HL-60 (cell line): ENCODE measurements around the gene RELL1.

Source experiments
- DNase-seq, 2 experiments: peaks; one replicate each; pipeline ENCODE4 v3.0.0-alpha.2; 2010 to 2020; ENCODE audit warnings: low read depth in 1 of 2, low spot score in 1 of 2
- H3K27ac ChIP-seq: fragments of 250-450 bp; sonication (Bioruptor Pico); replicated peaks from 2 replicates; pipeline ENCODE4 v1.5.1; 2020; ENCODE audit warnings: mild to moderate bottlenecking, moderate library complexity
- H3K27me3 ChIP-seq: fragments of 250-450 bp; sonication (Bioruptor Pico); 2 replicates; pipeline ENCODE4 v1.5.1; 2021; ENCODE audit warnings: mild to moderate bottlenecking, moderate library complexity; ENCODE audit not compliant: insufficient read depth, poor library complexity, severe bottlenecking
- H3K4me3 ChIP-seq: replicated peaks from 2 replicates; pipeline ENCODE4 v1.5.1; 2011; ENCODE audit warnings: mild to moderate bottlenecking, control low read depth, low read length; ENCODE audit not compliant: insufficient read depth
- GABPA ChIP-seq: IDR thresholded peaks from 2 replicates; pipeline ENCODE4 v1.6.1; 2012; ENCODE audit warnings: low read depth
- POLR2AphosphoS5 ChIP-seq: IDR thresholded peaks from 2 replicates; pipeline ENCODE4 v1.6.1; 2012; ENCODE audit warnings: low read depth
- SPI1 ChIP-seq: IDR thresholded peaks from 2 replicates; pipeline ENCODE4 v1.6.1; 2012; ENCODE audit warnings: low read depth, mild to moderate bottlenecking, borderline replicate concordance
- TF ChIP-seq, protein P1 (sequence below): IDR thresholded peaks from one replicate; pipeline ENCODE4 v1.5.1; 2011; ENCODE audit warnings: low read length, control low read depth, inconsistent platforms; ENCODE audit not compliant: insufficient read depth
- TF ChIP-seq, protein P2 (sequence below): IDR thresholded peaks from 2 replicates; pipeline ENCODE4 v1.6.1; 2012; ENCODE audit warnings: low read depth; ENCODE audit not compliant: insufficient replicate concordance

The RELL1 gene

DNA sequence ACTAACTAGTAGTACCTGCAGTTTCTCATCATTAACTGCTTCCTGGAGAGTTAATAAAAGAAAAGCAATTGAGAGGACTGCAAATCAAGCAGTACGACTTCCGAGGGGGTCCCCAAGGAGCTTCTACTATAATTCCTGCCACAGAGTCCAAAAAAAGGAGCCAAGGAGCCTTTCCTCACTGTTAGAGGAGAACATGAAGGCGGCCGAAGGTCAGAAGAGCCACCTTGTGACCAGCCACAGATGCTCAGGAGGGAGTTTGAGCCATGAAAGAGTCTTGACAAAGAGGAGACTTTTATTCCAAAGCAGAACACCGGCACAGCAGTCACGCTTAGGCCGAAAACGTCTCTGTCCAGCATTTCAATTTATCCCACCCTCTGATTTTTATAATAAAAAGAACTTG is 62.2 kb downstream of the RELL1 start:
- Histone ChIP-seq H3K4me3 (no peak overlapping the region), H3K27ac (no peak overlapping the region)
- TF ChIP-seq, protein P1, sequence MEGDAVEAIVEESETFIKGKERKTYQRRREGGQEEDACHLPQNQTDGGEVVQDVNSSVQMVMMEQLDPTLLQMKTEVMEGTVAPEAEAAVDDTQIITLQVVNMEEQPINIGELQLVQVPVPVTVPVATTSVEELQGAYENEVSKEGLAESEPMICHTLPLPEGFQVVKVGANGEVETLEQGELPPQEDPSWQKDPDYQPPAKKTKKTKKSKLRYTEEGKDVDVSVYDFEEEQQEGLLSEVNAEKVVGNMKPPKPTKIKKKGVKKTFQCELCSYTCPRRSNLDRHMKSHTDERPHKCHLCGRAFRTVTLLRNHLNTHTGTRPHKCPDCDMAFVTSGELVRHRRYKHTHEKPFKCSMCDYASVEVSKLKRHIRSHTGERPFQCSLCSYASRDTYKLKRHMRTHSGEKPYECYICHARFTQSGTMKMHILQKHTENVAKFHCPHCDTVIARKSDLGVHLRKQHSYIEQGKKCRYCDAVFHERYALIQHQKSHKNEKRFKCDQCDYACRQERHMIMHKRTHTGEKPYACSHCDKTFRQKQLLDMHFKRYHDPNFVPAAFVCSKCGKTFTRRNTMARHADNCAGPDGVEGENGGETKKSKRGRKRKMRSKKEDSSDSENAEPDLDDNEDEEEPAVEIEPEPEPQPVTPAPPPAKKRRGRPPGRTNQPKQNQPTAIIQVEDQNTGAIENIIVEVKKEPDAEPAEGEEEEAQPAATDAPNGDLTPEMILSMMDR = no peak
- no peak for TF ChIP-seq GABPA
- no peak for TF ChIP-seq POLR2AphosphoS5
- TF ChIP-seq, protein P2, sequence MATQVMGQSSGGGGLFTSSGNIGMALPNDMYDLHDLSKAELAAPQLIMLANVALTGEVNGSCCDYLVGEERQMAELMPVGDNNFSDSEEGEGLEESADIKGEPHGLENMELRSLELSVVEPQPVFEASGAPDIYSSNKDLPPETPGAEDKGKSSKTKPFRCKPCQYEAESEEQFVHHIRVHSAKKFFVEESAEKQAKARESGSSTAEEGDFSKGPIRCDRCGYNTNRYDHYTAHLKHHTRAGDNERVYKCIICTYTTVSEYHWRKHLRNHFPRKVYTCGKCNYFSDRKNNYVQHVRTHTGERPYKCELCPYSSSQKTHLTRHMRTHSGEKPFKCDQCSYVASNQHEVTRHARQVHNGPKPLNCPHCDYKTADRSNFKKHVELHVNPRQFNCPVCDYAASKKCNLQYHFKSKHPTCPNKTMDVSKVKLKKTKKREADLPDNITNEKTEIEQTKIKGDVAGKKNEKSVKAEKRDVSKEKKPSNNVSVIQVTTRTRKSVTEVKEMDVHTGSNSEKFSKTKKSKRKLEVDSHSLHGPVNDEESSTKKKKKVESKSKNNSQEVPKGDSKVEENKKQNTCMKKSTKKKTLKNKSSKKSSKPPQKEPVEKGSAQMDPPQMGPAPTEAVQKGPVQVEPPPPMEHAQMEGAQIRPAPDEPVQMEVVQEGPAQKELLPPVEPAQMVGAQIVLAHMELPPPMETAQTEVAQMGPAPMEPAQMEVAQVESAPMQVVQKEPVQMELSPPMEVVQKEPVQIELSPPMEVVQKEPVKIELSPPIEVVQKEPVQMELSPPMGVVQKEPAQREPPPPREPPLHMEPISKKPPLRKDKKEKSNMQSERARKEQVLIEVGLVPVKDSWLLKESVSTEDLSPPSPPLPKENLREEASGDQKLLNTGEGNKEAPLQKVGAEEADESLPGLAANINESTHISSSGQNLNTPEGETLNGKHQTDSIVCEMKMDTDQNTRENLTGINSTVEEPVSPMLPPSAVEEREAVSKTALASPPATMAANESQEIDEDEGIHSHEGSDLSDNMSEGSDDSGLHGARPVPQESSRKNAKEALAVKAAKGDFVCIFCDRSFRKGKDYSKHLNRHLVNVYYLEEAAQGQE = no peak
- no peak for TF ChIP-seq SPI1

DNA sequence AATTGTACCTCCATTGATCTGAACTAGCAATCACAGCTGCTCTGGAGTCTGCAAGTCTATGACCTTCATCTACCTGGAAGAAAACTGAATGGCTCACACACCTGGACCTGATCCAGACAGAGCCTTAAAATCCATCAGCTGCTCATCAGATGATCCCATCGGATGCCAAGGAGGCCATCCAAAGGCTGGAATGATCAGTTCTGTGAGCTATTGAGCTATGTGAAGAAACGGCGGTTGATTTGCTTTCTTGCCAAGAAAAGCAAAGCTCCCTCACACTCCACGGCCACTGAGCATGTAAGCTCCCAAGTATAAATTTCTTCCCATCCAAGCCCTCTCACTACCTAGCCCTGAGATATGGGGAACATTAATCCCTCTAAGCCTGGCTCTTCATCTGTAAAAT is 63.1 kb downstream of the RELL1 start:
- H3K27ac ChIP-seq = no peak overlapping the region
- no peak for DNase-seq
- H3K27me3 ChIP-seq = no peaks in the 10 kb centered on the region
- no peak for TF ChIP-seq POLR2AphosphoS5
- no peak for TF ChIP-seq GABPA
- no peak for TF ChIP-seq SPI1
- TF ChIP-seq, protein P1 = no peak
- TF ChIP-seq, protein P2 = no peak
- H3K4me3 ChIP-seq = no peak overlapping the region

More for the DNA sequence above, 62.2 kb downstream of the RELL1 start:
- no peaks in the 10 kb centered on the region for H3K27me3 ChIP-seq
- no peak for DNase-seq

DNA sequence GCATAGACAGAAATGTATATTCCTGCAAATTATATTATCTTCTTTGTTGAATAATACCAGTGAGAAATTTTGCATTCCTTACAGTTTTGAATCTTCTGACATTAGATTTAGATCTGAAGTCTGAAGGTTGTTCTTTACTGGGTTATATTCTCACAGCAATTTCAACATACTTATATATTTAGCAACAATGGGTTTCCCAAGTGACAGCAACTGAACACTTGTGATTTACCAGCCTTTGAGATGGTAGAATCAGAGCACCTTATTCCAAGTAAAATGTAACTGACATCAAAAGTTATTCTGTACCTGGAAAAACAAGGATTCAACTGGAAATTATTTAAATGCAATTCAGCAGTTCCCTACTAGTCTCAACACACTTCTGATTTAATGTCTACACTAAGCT is 66.0 kb downstream of the RELL1 start:
- DNase-seq = no peak
- no peak overlapping the region for H3K27ac ChIP-seq
- TF ChIP-seq POLR2AphosphoS5 (no peak), SPI1 (no peak), GABPA (no peak)
- TF ChIP-seq, protein P2 = no peak
- TF ChIP-seq, protein P1 = no peak
- H3K27me3 ChIP-seq = no peaks in the 10 kb centered on the region
- no peak overlapping the region for H3K4me3 ChIP-seq
